ENCODE measurements around the gene POLL.

The POLL gene

DNA sequence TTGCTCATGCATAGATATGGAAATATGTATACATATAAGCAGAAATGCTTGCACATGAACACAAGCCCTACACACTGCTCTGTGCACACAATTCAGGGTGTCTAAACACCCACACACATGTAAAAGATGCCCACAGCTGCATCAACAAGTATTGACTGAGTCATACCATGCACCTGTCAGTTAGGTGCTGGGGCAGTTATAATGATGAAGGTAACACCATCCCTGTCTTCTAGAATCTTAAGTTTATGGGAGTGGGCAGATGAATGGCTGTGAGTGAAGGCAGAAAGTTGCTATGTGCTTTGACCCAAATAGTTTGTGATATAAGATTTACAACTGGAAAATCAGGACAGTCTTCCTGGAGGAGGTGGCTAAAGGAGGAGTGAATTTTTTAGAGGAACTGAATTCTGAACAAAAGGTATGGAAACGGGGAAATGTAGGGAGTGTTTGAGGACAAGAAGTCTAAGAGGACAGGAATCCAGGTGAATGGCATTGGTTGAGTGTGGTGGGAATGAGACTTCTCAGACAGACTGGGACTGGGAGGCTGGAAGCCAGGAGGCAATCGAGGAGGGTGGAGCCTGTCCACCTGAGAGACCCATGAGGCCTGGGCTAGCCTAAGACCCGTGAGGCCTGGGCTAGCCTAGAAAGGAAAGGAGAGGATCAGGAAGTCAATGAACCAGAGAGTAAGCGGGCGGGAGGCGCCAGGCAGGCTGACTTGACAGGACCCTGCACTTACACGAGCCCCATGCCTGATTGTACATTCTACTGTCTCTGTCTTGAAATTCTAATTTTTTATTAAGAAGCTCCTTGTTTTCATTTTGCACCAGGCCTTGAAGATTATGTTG, 20.7 kb downstream of the POLL start:
- no peak for TF ChIP-seq RARB (CRISPR knock-in tag; IDR thresholded peaks at IDR 0.05)
- TF ChIP-seq, protein P1, sequence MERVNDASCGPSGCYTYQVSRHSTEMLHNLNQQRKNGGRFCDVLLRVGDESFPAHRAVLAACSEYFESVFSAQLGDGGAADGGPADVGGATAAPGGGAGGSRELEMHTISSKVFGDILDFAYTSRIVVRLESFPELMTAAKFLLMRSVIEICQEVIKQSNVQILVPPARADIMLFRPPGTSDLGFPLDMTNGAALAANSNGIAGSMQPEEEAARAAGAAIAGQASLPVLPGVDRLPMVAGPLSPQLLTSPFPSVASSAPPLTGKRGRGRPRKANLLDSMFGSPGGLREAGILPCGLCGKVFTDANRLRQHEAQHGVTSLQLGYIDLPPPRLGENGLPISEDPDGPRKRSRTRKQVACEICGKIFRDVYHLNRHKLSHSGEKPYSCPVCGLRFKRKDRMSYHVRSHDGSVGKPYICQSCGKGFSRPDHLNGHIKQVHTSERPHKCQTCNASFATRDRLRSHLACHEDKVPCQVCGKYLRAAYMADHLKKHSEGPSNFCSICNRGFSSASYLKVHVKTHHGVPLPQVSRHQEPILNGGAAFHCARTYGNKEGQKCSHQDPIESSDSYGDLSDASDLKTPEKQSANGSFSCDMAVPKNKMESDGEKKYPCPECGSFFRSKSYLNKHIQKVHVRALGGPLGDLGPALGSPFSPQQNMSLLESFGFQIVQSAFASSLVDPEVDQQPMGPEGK (CRISPR knock-in tag; IDR thresholded peaks at IDR 0.05; ENCODE audit: borderline replicate concordance): no peak
- no peak for TF ChIP-seq ZFP3 (CRISPR knock-in tag; IDR thresholded peaks at IDR 0.05)
- TF ChIP-seq ESRRG (CRISPR knock-in tag; IDR thresholded peaks at IDR 0.05): no peak
- TF ChIP-seq SNAI2 (CRISPR knock-in tag; IDR thresholded peaks at IDR 0.05): no peak
- TF ChIP-seq ISL1 (CRISPR knock-in tag; IDR thresholded peaks at IDR 0.05): no peak
- TF ChIP-seq ARNTL (CRISPR knock-in tag; IDR thresholded peaks at IDR 0.05; ENCODE audit: borderline replicate concordance, low read depth): no peak
- no peak for ATAC-seq

DNA sequence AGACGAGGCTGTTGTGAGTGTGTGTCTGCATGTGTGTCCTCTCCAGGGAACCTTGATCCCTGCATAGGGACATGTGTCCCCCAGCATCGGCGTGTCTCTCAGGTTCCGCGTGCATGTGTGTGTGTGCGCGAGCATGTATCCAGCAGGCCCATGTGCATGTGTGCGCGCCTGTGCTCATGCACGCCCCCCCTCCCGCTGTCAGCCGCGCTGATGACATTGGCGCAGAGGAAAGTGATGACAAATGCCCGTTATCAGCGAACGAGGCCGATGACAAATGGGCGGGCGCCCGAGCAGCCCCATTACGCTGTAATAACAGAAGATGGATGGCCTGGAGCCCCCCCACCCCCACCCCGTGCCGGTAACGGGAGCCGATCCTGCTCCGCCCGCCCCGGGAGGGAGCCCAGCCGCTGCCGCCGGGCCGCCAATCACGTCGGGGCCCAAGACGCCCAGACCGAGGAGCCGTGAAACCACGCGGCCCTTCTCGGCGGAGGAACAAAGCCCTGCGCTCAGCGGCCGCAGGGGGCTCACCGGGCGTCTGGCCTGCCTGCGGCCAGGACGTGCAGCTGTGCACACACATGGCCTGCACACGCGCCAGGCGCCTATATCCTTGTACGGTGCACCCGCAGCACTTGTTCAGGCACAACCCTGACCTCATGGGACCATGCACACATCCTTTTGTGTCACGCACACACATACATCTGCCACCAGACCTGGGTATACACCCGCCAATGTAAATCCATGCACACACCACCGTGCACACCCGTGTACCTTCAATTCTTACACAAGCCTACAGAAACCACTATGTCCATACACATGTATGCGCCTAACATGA, 21.5 kb downstream of the POLL start:
- peak; percentile 4; the same call in 2 of the 3 replicates for ATAC-seq
- TF ChIP-seq, protein P2, sequence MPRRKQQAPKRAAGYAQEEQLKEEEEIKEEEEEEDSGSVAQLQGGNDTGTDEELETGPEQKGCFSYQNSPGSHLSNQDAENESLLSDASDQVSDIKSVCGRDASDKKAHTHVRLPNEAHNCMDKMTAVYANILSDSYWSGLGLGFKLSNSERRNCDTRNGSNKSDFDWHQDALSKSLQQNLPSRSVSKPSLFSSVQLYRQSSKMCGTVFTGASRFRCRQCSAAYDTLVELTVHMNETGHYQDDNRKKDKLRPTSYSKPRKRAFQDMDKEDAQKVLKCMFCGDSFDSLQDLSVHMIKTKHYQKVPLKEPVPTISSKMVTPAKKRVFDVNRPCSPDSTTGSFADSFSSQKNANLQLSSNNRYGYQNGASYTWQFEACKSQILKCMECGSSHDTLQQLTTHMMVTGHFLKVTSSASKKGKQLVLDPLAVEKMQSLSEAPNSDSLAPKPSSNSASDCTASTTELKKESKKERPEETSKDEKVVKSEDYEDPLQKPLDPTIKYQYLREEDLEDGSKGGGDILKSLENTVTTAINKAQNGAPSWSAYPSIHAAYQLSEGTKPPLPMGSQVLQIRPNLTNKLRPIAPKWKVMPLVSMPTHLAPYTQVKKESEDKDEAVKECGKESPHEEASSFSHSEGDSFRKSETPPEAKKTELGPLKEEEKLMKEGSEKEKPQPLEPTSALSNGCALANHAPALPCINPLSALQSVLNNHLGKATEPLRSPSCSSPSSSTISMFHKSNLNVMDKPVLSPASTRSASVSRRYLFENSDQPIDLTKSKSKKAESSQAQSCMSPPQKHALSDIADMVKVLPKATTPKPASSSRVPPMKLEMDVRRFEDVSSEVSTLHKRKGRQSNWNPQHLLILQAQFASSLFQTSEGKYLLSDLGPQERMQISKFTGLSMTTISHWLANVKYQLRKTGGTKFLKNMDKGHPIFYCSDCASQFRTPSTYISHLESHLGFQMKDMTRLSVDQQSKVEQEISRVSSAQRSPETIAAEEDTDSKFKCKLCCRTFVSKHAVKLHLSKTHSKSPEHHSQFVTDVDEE (CRISPR knock-in tag; IDR thresholded peaks at IDR 0.05): 0 out of 2 replicates have a peak, but pooled peaks have one; percentile 16
- TF ChIP-seq ARNTL (CRISPR knock-in tag; IDR thresholded peaks at IDR 0.05; ENCODE audit: borderline replicate concordance, low read depth): no peak

DNA sequence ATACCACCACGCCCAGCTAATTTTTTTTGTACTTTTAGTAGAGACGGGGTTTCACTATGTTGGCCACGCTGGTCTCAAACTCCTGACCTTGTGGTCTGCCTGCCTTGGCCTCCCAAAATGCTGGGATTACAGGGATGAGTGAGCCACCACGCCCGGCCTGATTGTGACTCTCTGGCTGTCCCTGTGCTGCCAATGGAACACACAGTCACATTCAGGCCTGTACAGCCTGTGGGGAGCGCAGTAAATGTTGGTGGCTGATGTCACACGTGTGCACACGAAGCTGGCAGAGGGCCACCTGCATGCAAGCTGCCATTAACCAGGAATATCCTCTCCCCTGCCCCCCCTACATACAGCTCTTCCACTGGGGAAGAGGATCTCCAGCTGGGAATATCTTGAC, 22.1 kb downstream of the POLL start:
- TF ChIP-seq TCF4 (CRISPR knock-in tag; IDR thresholded peaks at IDR 0.05; ENCODE audit: borderline replicate concordance): no peak
- no peak for TF ChIP-seq PPARA (CRISPR knock-in tag; IDR thresholded peaks at IDR 0.05; ENCODE audit: borderline replicate concordance)
- TF ChIP-seq ZFP3 (CRISPR knock-in tag; IDR thresholded peaks at IDR 0.05): no peak
- no peak for TF ChIP-seq GLIS3 (CRISPR knock-in tag; IDR thresholded peaks at IDR 0.05)
- no peak for TF ChIP-seq CSDC2 (CRISPR knock-in tag; IDR thresholded peaks at IDR 0.05)
- TF ChIP-seq, protein P3, sequence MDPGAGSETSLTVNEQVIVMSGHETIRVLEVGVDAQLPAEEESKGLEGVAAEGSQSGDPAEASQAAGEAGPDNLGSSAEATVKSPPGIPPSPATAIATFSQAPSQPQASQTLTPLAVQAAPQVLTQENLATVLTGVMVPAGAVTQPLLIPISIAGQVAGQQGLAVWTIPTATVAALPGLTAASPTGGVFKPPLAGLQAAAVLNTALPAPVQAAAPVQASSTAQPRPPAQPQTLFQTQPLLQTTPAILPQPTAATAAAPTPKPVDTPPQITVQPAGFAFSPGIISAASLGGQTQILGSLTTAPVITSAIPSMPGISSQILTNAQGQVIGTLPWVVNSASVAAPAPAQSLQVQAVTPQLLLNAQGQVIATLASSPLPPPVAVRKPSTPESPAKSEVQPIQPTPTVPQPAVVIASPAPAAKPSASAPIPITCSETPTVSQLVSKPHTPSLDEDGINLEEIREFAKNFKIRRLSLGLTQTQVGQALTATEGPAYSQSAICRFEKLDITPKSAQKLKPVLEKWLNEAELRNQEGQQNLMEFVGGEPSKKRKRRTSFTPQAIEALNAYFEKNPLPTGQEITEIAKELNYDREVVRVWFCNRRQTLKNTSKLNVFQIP (CRISPR knock-in tag; IDR thresholded peaks at IDR 0.05; ENCODE audit: borderline replicate concordance, low read depth): no peak
- no peak for TF ChIP-seq ZNF8 (CRISPR knock-in tag; IDR thresholded peaks at IDR 0.05)
- TF ChIP-seq ZC3H10 (CRISPR knock-in tag; IDR thresholded peaks at IDR 0.05): no peak
- TF ChIP-seq ISL1 (CRISPR knock-in tag; IDR thresholded peaks at IDR 0.05): no peak
- TF ChIP-seq ZNF70 (CRISPR knock-in tag; IDR thresholded peaks at IDR 0.05): no peak
- no peak for TF ChIP-seq TOX (CRISPR knock-in tag; IDR thresholded peaks at IDR 0.05; ENCODE audit: borderline replicate concordance)
- TF ChIP-seq ESRRG (CRISPR knock-in tag; IDR thresholded peaks at IDR 0.05): no peak
- TF ChIP-seq, protein P2 (CRISPR knock-in tag; IDR thresholded peaks at IDR 0.05): no peak
- TF ChIP-seq ZNF565 (CRISPR knock-in tag; conservative IDR thresholded peaks at IDR 0.05; ENCODE audit: low read depth): no peak
- no peak for TF ChIP-seq RARB (CRISPR knock-in tag; IDR thresholded peaks at IDR 0.05)
- no peak for ATAC-seq

Data from SK-N-SH treated with all-trans-retinoic acid at 6 μM for 48 hours (cell line).